H1 (cell line): ENCODE measurements around the gene DNAH8. TPM values are rescaled to one million over a fixed set of nuclear protein-coding genes. Genes with fewer than 3 reads are reported as not detected.

Source experiments
- KDM5A ChIP-seq: fragments of 200-600 bp; IDR thresholded peaks from 2 replicates; pipeline ENCODE4 v1.7.1; 2012; ENCODE audit warnings: mild to moderate bottlenecking, low read length, inconsistent platforms, mixed read lengths
- RAD21 ChIP-seq, 2 experiments: IDR thresholded peaks in 1 of 2; conservative IDR thresholded peaks in 1 of 2; 2 replicates each; pipeline ENCODE4 v1.6.1; 2011; ENCODE audit warnings: low read depth in 2 of 2, low read length in 2 of 2, improper control_type of control experiment in 1 of 2, inconsistent platforms in 1 of 2, mild to moderate bottlenecking in 1 of 2, moderate library complexity in 1 of 2
- SP1 ChIP-seq: IDR thresholded peaks from 2 replicates; pipeline ENCODE4 v1.6.1; 2011; ENCODE audit warnings: low read depth, low read length
- TBP ChIP-seq: IDR thresholded peaks from 2 replicates; pipeline ENCODE4 v1.6.1; 2011; ENCODE audit warnings: low read depth, low read length, improper control_type of control experiment
- YY1 ChIP-seq: IDR thresholded peaks from 2 replicates; pipeline ENCODE4 v1.6.1; 2011; ENCODE audit warnings: low read depth, mild to moderate bottlenecking, low read length
- polyA plus RNA-seq, 7 experiments: library from polyadenylated mRNA; depleted of rRNA in 3 of 7; stranded (reverse) in 5 of 7; unstranded in 2 of 7; fragments of >200 nt in 5 of 7; fragments of 200-250 nt in 2 of 7; gene quantifications; 1 replicate in 5 of 7; 2 replicates in 1 of 7; 4 replicates in 1 of 7; pipeline versions ENCODE4 v1.2.1 to v1.2.3, GENCODE V29; 2011 to 2013; ENCODE audit warnings: missing spikeins in 2 of 7, mixed read lengths in 2 of 7
- total RNA-seq: library from RNA; stranded (reverse); fragmentation: NEBNext Ultra II Directional; extraction: Animal tissue kit (Norgen Biotek cat#: 25700); gene quantifications from 2 replicates; pipeline ENCODE4 v1.2.1, GENCODE V29; 2021
- TF ChIP-seq, protein P1 (sequence below): fragments of 300-600 bp; sonication (generic); IDR thresholded peaks from 2 replicates; pipeline ENCODE4 v1.7.1; 2012; ENCODE audit warnings: low read length, moderate library complexity, mild to moderate bottlenecking, inconsistent platforms; ENCODE audit not compliant: insufficient replicate concordance
- TF ChIP-seq, protein P2 (sequence below), 3 experiments: IDR thresholded peaks; 1 replicate in 2 of 3; 2 replicates in 1 of 3; pipeline versions ENCODE4 v1.5.1 to v1.6.1; 2011; ENCODE audit warnings: low read length in 3 of 3, mild to moderate bottlenecking in 3 of 3, inconsistent platforms in 2 of 3, low read depth in 1 of 3, moderate library complexity in 1 of 3; ENCODE audit not compliant: insufficient read depth in 1 of 3; ENCODE audit errors: control extremely low read depth in 1 of 3

Gene DNAH8
- total and polyA plus RNA-seq, 2 of the 8 experiments (the other 6 are each of a cell fraction or from before 2014, with no cell fraction given): under 0.01 TPM; not detected in 1

- TF ChIP-seq, protein P1, sequence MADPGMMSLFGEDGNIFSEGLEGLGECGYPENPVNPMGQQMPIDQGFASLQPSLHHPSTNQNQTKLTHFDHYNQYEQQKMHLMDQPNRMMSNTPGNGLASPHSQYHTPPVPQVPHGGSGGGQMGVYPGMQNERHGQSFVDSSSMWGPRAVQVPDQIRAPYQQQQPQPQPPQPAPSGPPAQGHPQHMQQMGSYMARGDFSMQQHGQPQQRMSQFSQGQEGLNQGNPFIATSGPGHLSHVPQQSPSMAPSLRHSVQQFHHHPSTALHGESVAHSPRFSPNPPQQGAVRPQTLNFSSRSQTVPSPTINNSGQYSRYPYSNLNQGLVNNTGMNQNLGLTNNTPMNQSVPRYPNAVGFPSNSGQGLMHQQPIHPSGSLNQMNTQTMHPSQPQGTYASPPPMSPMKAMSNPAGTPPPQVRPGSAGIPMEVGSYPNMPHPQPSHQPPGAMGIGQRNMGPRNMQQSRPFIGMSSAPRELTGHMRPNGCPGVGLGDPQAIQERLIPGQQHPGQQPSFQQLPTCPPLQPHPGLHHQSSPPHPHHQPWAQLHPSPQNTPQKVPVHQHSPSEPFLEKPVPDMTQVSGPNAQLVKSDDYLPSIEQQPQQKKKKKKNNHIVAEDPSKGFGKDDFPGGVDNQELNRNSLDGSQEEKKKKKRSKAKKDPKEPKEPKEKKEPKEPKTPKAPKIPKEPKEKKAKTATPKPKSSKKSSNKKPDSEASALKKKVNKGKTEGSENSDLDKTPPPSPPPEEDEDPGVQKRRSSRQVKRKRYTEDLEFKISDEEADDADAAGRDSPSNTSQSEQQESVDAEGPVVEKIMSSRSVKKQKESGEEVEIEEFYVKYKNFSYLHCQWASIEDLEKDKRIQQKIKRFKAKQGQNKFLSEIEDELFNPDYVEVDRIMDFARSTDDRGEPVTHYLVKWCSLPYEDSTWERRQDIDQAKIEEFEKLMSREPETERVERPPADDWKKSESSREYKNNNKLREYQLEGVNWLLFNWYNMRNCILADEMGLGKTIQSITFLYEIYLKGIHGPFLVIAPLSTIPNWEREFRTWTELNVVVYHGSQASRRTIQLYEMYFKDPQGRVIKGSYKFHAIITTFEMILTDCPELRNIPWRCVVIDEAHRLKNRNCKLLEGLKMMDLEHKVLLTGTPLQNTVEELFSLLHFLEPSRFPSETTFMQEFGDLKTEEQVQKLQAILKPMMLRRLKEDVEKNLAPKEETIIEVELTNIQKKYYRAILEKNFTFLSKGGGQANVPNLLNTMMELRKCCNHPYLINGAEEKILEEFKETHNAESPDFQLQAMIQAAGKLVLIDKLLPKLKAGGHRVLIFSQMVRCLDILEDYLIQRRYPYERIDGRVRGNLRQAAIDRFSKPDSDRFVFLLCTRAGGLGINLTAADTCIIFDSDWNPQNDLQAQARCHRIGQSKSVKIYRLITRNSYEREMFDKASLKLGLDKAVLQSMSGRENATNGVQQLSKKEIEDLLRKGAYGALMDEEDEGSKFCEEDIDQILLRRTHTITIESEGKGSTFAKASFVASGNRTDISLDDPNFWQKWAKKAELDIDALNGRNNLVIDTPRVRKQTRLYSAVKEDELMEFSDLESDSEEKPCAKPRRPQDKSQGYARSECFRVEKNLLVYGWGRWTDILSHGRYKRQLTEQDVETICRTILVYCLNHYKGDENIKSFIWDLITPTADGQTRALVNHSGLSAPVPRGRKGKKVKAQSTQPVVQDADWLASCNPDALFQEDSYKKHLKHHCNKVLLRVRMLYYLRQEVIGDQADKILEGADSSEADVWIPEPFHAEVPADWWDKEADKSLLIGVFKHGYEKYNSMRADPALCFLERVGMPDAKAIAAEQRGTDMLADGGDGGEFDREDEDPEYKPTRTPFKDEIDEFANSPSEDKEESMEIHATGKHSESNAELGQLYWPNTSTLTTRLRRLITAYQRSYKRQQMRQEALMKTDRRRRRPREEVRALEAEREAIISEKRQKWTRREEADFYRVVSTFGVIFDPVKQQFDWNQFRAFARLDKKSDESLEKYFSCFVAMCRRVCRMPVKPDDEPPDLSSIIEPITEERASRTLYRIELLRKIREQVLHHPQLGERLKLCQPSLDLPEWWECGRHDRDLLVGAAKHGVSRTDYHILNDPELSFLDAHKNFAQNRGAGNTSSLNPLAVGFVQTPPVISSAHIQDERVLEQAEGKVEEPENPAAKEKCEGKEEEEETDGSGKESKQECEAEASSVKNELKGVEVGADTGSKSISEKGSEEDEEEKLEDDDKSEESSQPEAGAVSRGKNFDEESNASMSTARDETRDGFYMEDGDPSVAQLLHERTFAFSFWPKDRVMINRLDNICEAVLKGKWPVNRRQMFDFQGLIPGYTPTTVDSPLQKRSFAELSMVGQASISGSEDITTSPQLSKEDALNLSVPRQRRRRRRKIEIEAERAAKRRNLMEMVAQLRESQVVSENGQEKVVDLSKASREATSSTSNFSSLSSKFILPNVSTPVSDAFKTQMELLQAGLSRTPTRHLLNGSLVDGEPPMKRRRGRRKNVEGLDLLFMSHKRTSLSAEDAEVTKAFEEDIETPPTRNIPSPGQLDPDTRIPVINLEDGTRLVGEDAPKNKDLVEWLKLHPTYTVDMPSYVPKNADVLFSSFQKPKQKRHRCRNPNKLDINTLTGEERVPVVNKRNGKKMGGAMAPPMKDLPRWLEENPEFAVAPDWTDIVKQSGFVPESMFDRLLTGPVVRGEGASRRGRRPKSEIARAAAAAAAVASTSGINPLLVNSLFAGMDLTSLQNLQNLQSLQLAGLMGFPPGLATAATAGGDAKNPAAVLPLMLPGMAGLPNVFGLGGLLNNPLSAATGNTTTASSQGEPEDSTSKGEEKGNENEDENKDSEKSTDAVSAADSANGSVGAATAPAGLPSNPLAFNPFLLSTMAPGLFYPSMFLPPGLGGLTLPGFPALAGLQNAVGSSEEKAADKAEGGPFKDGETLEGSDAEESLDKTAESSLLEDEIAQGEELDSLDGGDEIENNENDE: no peak
- no peak for TF ChIP-seq SP1
- no peak for TF ChIP-seq YY1
- TF ChIP-seq TBP: no peak
- no peak for TF ChIP-seq KDM5A
- TF ChIP-seq, protein P2, sequence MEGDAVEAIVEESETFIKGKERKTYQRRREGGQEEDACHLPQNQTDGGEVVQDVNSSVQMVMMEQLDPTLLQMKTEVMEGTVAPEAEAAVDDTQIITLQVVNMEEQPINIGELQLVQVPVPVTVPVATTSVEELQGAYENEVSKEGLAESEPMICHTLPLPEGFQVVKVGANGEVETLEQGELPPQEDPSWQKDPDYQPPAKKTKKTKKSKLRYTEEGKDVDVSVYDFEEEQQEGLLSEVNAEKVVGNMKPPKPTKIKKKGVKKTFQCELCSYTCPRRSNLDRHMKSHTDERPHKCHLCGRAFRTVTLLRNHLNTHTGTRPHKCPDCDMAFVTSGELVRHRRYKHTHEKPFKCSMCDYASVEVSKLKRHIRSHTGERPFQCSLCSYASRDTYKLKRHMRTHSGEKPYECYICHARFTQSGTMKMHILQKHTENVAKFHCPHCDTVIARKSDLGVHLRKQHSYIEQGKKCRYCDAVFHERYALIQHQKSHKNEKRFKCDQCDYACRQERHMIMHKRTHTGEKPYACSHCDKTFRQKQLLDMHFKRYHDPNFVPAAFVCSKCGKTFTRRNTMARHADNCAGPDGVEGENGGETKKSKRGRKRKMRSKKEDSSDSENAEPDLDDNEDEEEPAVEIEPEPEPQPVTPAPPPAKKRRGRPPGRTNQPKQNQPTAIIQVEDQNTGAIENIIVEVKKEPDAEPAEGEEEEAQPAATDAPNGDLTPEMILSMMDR (IDR thresholded peaks at IDR 0.05; ENCODE audit: control extremely low read depth in 1 of 3, insufficient read depth in 1 of 3, low read depth in 1 of 3, low read length in 3 of 3): peak in 2 of 3 experiments; percentile 72 to 80; a peak in 3 of 4 replicates
- peak; percentile 70 to 83 for TF ChIP-seq RAD21 (IDR thresholded peaks at IDR 0.05 in 1 of 2, conservative IDR thresholded peaks at IDR 0.05 in 1 of 2; ENCODE audit: low read depth in 2 of 2, low read length in 2 of 2)
These were observed 288.0 kb downstream of the DNAH8 start (continued) for GRCh38 chr6:39003072-39003471.
